ENCODE results near the gene PUDP.

DNA sequence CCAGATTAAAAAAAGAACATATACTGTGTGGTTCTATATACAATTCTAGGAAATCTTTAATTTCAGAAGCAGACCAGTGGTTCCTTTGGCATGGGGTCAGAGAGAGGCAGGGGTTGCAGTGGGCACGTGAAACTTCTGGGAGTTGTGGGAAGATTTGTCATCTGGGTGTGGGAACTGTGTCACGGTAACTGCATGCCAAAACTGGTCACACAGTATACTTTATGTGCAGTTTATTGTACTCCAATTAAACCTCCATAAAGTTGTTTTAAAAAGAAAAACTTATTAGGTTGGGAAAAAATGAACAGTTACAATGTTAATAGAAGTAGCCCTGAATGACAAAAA, 27.1 kb downstream of the PUDP start:
- TF ChIP-seq, protein P1, sequence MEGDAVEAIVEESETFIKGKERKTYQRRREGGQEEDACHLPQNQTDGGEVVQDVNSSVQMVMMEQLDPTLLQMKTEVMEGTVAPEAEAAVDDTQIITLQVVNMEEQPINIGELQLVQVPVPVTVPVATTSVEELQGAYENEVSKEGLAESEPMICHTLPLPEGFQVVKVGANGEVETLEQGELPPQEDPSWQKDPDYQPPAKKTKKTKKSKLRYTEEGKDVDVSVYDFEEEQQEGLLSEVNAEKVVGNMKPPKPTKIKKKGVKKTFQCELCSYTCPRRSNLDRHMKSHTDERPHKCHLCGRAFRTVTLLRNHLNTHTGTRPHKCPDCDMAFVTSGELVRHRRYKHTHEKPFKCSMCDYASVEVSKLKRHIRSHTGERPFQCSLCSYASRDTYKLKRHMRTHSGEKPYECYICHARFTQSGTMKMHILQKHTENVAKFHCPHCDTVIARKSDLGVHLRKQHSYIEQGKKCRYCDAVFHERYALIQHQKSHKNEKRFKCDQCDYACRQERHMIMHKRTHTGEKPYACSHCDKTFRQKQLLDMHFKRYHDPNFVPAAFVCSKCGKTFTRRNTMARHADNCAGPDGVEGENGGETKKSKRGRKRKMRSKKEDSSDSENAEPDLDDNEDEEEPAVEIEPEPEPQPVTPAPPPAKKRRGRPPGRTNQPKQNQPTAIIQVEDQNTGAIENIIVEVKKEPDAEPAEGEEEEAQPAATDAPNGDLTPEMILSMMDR (IDR thresholded peaks at IDR 0.05), result no peak
- no peak for TF ChIP-seq POLR2A (IDR thresholded peaks at IDR 0.05)

Measured in testis (tissue), 2 donors.